Measurements from ENCODE around the gene ZNF330. TPM values are rescaled to one million over a fixed set of nuclear protein-coding genes. Genes with fewer than 3 reads are reported as not detected.

Gene ZNF330
- 25.0 to 30.5 TPM (median 27.1 TPM) in 5 replicates for total RNA-seq (2022; extraction: Qiagen RNA extraction)

GRCh38 chr4:141220691-141221659 is at the start of gene ZNF330:
TSS of gene ZNF330 (plus strand) at chr4:141220895. CDS start at chr4:141222372, 1,477 bp downstream.

Other genes starting within 250 kb of the ZNF330 start
- 0.25 to 0.38 TPM (median 0.32 TPM) in 5 replicates for gene RNF150, start 87.4 kb upstream of the ZNF330 start, total RNA-seq (2022; extraction: Qiagen RNA extraction)